ENCODE measurements around the gene SPACA7.

DNA sequence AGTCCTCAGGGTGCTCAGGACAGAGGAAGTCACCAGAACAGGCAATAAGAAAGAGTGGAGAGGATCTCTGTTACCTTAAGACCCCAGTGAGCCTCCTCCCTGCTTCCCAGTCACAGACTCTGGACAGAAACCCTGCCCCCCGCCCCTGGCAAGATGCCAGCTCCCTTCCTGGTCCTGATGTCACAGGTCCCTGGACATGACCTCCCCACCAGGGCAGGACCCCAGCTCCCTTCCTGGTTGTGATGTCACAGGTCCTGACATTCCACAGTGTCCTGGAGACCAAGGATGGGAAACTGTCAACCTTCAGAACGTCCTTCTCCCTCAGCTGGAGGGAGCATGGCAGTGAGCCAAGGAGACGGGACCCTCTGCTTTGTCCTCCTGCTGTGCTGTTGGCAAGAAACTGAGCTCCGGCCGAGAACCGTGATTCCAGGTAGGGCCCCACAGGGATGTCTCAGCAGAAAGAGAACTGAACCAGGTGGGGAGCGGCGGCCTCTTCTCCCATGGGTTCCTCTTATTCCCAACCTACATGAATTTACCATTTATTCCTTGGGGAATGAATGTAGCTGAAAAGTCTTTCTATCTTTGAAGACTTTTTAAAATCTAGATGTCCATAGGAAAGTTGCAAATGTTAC lies at the start of gene SPACA7:
- no peak for TF ChIP-seq CTCF (IDR thresholded peaks at IDR 0.05)
- TF ChIP-seq POLR2A (IDR thresholded peaks at IDR 0.05) = no peak
